Thoracic aorta (tissue), 2 donors: Measurements from ENCODE around the gene MSI2. TPM values are rescaled to one million over a fixed set of nuclear protein-coding genes. Genes with fewer than 3 reads are reported as not detected.

Experiments used
- ATAC-seq: fragments of 150-250 bp; one replicate; pipeline ENCODE4 v1.8.0; 2017; ENCODE audit warnings: low read depth; ENCODE audit not compliant: insufficient number of reproducible peaks, low FRiP score
- DNase-seq: peaks from one replicate; pipeline ENCODE4 v3.0.0-alpha.2; 2020; ENCODE audit warnings: low spot score
- H3K27ac ChIP-seq, 2 donors: fragments of 200-600 bp; sonication (generic); 1 replicate in 1 of 2; 2 replicates in 1 of 2; pipeline ENCODE4 v1.5.1; 2016; ENCODE audit warnings: mild to moderate bottlenecking in 2 of 2, moderate library complexity in 2 of 2
- H3K27me3 ChIP-seq: fragments of 200-600 bp; sonication (generic); replicated peaks from 2 replicates; pipeline ENCODE4 v1.6.0; 2016; ENCODE audit warnings: mild to moderate bottlenecking; ENCODE audit not compliant: insufficient read depth
- H3K36me3 ChIP-seq: fragments of 200-600 bp; sonication (generic); one replicate; pipeline ENCODE4 v1.5.1; 2016
- H3K4me1 ChIP-seq, 2 donors: fragments of 200-600 bp; sonication (generic); 1 replicate in 1 of 2; 2 replicates in 1 of 2; pipeline versions ENCODE4 v1.5.1 to v1.6.0; 2016; ENCODE audit warnings: low read depth in 2 of 2, mild to moderate bottlenecking in 1 of 2; ENCODE audit not compliant: control insufficient read depth in 1 of 2
- H3K4me3 ChIP-seq: fragments of 200-600 bp; sonication (generic); 2 replicates; pipeline ENCODE4 v1.5.1; 2016; ENCODE audit warnings: mild to moderate bottlenecking
- H3K9me3 ChIP-seq: fragments of 200-600 bp; sonication (generic); 2 replicates; pipeline ENCODE4 v1.5.1; 2016
- CTCF ChIP-seq: fragments of 200-600 bp; sonication (generic); IDR thresholded peaks from one replicate; pipeline ENCODE4 v1.5.1; 2019; ENCODE audit warnings: antibody characterized with exemption
- total RNA-seq, 2 donors: library from RNA; depleted of rRNA; stranded (reverse); fragments of >200 nt; gene quantifications; one replicate each; pipeline versions ENCODE4 v1.1.0 to v1.2.3, GENCODE V29; 2016

Gene MSI2
- total RNA-seq, 2 donors from 2014 or later, result 32.1 to 46.2 TPM

GRCh38 chr17:57625957-57626356 lies 369.6 kb downstream of the MSI2 start:
- no peaks in the 10 kb centered on the region for H3K36me3 ChIP-seq
- peaks cover 0 to 9% of the 10 kb centered on the region in 2 donors for H3K4me1 ChIP-seq
- H3K4me3 ChIP-seq, result no peak overlapping the region
- TF ChIP-seq CTCF, result no peak
- no peaks in the 10 kb centered on the region for H3K27me3 ChIP-seq
- no peak for DNase-seq
- H3K27ac ChIP-seq, result no peak overlapping the region
- no peaks in the 10 kb centered on the region for H3K9me3 ChIP-seq
- no peak for ATAC-seq

GRCh38 chr17:57626520-57627210 lies 370.3 kb downstream of the MSI2 start:
- no peak overlapping the region for H3K4me3 ChIP-seq
- TF ChIP-seq CTCF, result no peak
- H3K4me1 ChIP-seq, result peaks cover 0 to 9% of the 10 kb centered on the region in 2 donors
- H3K27ac ChIP-seq, result no peak overlapping the region
- ATAC-seq, result no peak
- H3K9me3 ChIP-seq, result no peaks in the 10 kb centered on the region
- no peak for DNase-seq
- no peaks in the 10 kb centered on the region for H3K36me3 ChIP-seq
- H3K27me3 ChIP-seq, result no peaks in the 10 kb centered on the region

GRCh38 chr17:57627591-57627990 lies 371.3 kb downstream of the MSI2 start:
- Histone ChIP-seq H3K27ac (no peak overlapping the region), H3K4me1 (peaks cover 0 to 3% of the 10 kb centered on the region in 2 donors), H3K36me3 (no peaks in the 10 kb centered on the region), H3K9me3 (no peaks in the 10 kb centered on the region), H3K27me3 (no peaks in the 10 kb centered on the region), H3K4me3 (no peak overlapping the region)
- no peak for ATAC-seq
- TF ChIP-seq CTCF, result no peak
- DNase-seq, result no peak

- no peaks in the 10 kb centered on the region for H3K9me3 ChIP-seq
- ATAC-seq (no peak), DNase-seq (no peak)
- no peak overlapping the region for H3K4me3 ChIP-seq
- no peak for TF ChIP-seq CTCF
- H3K36me3 ChIP-seq, result no peaks in the 10 kb centered on the region
- no peaks in the 10 kb centered on the region for H3K27me3 ChIP-seq
- no peak overlapping the region for H3K27ac ChIP-seq
- H3K4me1 ChIP-seq, result no peaks in the 10 kb centered on the region
Measured at GRCh38 chr17:57628421-57628820, 372.1 kb downstream of the MSI2 start.

GRCh38 chr17:57629470-57629869 lies 373.1 kb downstream of the MSI2 start:
- Histone ChIP-seq H3K4me3 (no peak overlapping the region), H3K36me3 (no peaks in the 10 kb centered on the region), H3K27me3 (no peaks in the 10 kb centered on the region), H3K27ac (no peak overlapping the region), H3K9me3 (no peaks in the 10 kb centered on the region), H3K4me1 (no peaks in the 10 kb centered on the region)
- ATAC-seq, result no peak
- no peak for DNase-seq
- no peak for TF ChIP-seq CTCF
